DMS153 (cell line): Measurements from ENCODE around the gene HIVEP3.
A peak's percentile ranks its signal among the peaks of the same experiment; 100 is the strongest.

Experiments
- DNase-seq: peaks from one replicate; lab custom pipeline; 2025; lab: John Stamatoyannopoulos, UW

HIVEP3 gene

GRCh38 chr1:41892301-41892781, 26.4 kb downstream of the HIVEP3 start:
- no peak for DNase-seq

- peak; percentile 75 for DNase-seq
Measured at GRCh38 chr1:41891199-41891896, 27.4 kb downstream of the HIVEP3 start.

GRCh38 chr1:41890825-41891198, 27.9 kb downstream of the HIVEP3 start:
- DNase-seq, result no peak

GRCh38 chr1:41889506-41890414, 29.0 kb downstream of the HIVEP3 start:
- no peak for DNase-seq

GRCh38 chr1:41888756-41889155, 30.0 kb downstream of the HIVEP3 start:
- DNase-seq, result no peak

GRCh38 chr1:41887365-41887764, 31.4 kb downstream of the HIVEP3 start:
- DNase-seq, result no peak

GRCh38 chr1:41884256-41885230, 34.2 kb downstream of the HIVEP3 start:
- DNase-seq, result no peak

- DNase-seq, result no peak
Measured at GRCh38 chr1:41883507-41883906, 35.2 kb downstream of the HIVEP3 start.

- no peak for DNase-seq
Measured at GRCh38 chr1:41882486-41882885, 36.2 kb downstream of the HIVEP3 start.

GRCh38 chr1:41882068-41882477, 36.6 kb downstream of the HIVEP3 start:
- peak; percentile 93 for DNase-seq

GRCh38 chr1:41880950-41881885, 37.5 kb downstream of the HIVEP3 start:
- no peak for DNase-seq

- DNase-seq, result no peak
Measured at GRCh38 chr1:41880261-41880660, 38.5 kb downstream of the HIVEP3 start.

- DNase-seq, result no peak
Measured at GRCh38 chr1:41879617-41880016, 39.1 kb downstream of the HIVEP3 start.

- DNase-seq, result no peak
Measured at GRCh38 chr1:41878911-41879310, 39.8 kb downstream of the HIVEP3 start.

- DNase-seq, result no peak
Measured at GRCh38 chr1:41878495-41878894, 40.2 kb downstream of the HIVEP3 start.

- no peak for DNase-seq
Measured at GRCh38 chr1:41876576-41877445, 41.9 kb downstream of the HIVEP3 start.

GRCh38 chr1:41875487-41875886, 43.2 kb downstream of the HIVEP3 start:
- no peak for DNase-seq

GRCh38 chr1:41874903-41875411, 43.8 kb downstream of the HIVEP3 start:
- no peak for DNase-seq

- no peak for DNase-seq
Measured at GRCh38 chr1:41874151-41874719, 44.5 kb downstream of the HIVEP3 start.
